Subcutaneous adipose tissue (tissue), 4 donors: Measurements from ENCODE around the gene SLC17A8. TPM values are rescaled to one million over a fixed set of nuclear protein-coding genes. Genes with fewer than 3 reads are reported as not detected.

ENCODE experiments used
- CTCF ChIP-seq: fragments of 450-650 bp; IDR thresholded peaks from one replicate; pipeline ENCODE4 v1.5.1; 2016; ENCODE audit warnings: low read depth, mild to moderate bottlenecking, control low read depth, antibody characterized with exemption, moderate library complexity
- total RNA-seq, 4 donors: library from RNA; depleted of rRNA; stranded (reverse); fragments of >200 nt; gene quantifications; one replicate each; pipeline ENCODE4 v1.1.0, GENCODE V29; 2016

SLC17A8 gene
- total RNA-seq, 4 donors from 2014 or later, result 0.17 TPM; not detected in 3

DNA sequence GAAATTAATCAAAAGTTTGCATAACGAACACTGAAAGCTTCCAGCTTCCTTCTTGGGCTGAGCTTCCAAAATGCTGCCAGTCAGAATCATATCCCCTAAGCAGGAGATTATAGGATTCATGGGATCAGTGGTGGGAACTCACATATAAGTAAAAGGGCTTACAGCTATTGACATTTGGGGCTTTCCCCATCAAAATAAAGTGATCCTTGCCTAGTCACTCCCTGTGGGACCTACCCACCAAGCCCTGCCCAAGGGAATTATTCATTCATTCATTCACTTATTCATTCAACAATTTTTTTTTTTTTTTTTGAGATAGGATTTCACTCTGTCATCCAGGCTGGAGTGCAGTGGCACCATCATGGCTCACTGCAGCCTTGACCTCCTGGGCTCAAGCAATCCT is 69.3 kb downstream of the SLC17A8 start:
- TF ChIP-seq CTCF, result no peak

- TF ChIP-seq CTCF, result no peak
Measured at GRCh38 chr12:100427078-100427477, 70.2 kb downstream of the SLC17A8 start.

DNA sequence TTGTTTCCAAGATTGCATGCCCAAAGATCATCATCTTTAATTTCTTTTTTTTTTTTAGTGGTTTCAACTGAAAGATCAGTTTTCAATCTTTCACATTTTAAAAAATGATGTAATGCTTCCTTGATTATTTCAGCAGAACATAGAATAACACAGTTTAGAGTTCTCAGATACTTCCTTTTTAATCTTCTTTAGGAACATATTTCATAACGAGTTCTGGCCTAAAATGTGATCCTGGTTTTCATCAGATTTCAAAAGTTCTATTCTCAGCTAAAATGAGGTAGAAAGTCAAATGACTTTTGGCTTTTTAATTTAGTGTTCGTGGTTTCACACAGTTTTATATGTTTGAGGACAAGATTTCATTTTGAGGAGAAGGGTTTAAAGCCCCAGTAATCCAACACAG is 76.8 kb downstream of the SLC17A8 start:
- no peak for TF ChIP-seq CTCF

GRCh38 chr12:100434177-100434576 is 77.3 kb downstream of the SLC17A8 start:
- TF ChIP-seq CTCF, result no peak

DNA sequence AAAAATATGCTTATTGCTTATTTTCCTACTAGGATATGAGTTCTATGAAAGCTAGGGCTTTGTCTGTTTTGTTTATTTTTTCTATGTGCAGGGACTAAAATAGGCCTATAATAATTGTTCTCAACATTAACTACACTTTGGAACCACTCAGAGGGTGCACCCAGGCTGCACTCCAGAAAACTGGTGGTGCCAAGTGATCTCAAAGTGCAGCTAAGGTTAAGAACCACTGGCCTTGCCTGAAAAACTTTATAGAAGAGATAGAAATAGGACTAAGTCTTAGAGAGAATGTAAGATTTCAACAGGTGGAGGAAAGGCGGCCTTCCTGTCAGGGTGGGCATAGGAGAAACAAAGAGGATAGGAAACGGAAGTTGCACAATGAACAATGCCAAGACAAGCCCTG is 79.1 kb downstream of the SLC17A8 start:
- no peak for TF ChIP-seq CTCF

DNA sequence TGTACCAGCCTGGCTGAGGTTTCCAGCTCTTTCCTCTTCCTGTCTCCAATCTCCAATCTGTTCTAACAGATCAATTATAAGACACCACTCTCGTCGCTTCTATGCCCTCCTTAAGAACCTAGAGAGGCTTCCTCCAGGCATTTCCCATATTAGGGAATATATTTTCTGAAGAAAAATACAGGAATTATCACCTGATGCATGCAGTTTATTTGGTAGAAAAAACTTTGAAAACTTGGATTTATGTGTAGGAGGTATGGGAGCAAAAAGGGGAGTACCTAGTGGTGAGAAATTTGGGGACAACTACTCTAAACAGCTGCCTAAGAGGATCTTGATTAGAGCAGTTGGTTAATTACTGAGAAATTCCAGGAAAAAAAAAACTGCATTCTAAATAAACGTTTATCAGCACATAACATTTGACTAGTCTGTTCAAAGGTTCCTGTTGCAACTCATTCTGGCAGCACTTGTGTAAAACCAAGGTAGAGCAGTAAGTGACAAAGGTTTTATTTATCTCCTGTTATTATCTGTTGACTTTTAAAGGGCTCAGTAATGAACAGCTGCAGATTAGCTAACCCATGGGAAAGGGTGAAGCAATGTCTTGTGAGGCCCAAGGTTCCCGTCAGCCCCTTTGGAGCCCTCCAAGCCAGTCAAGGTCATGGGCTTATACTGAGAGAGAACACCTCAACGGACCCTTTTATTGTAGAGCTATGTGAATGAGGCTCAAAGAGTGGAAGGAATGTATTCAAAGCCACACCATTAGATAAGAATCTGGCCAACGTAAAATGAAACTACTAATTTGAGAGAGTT is 80.4 kb downstream of the SLC17A8 start:
- no peak for TF ChIP-seq CTCF

GRCh38 chr12:100439797-100440196 is 82.9 kb downstream of the SLC17A8 start:
- no peak for TF ChIP-seq CTCF
